ENCODE measurements around the gene MXD4. TPM values are rescaled to one million over a fixed set of nuclear protein-coding genes. Genes with fewer than 3 reads are reported as not detected.

The MXD4 gene
- total RNA-seq, 1 experiment from 2014 or later: 20.4 TPM

GRCh38 chr4:2277956-2278355 lies 16.0 kb upstream of the MXD4 start (continued):
- TF ChIP-seq FOXP4 (CRISPR knock-in tag; IDR thresholded peaks at IDR 0.05) (no peak), NFE2L1 (CRISPR knock-in tag; IDR thresholded peaks at IDR 0.05) (no peak)

GRCh38 chr4:2276581-2277325 lies 14.8 kb upstream of the MXD4 start:
- ChIA-PET CTCF (interaction anchor here (0.6 kb wide), 1 partner anchor 366 kb away, joined by 4 read pairs; no protein-coding TSS in a partner anchor), POLR2A (no interaction called here)
- Mint-ChIP-seq H3K36me3 (no peaks in the 10 kb centered on the region), H3K9me3 (no peaks in the 10 kb centered on the region), H3K4me1 (no peaks in the 10 kb centered on the region), H3K27ac (no peak overlapping the region), H3K4me3 (no peak overlapping the region), H3K27me3 (ENCODE audit: low read depth) (no peaks in the 10 kb centered on the region; the same call in 1 of the 2 replicates)
- no peak for DNase-seq (ENCODE audit: low spot score)
- ATAC-seq: no peak
- TF ChIP-seq ZNF512 (CRISPR knock-in tag; IDR thresholded peaks at IDR 0.05; ENCODE audit: borderline replicate concordance): no peak
- no peak for TF ChIP-seq FOXP1 (CRISPR knock-in tag; IDR thresholded peaks at IDR 0.05; ENCODE audit: borderline replicate concordance)
- no peak for TF ChIP-seq IRF1 (CRISPR knock-in tag; IDR thresholded peaks at IDR 0.05)
- no peak for TF ChIP-seq E2F5 (CRISPR knock-in tag; IDR thresholded peaks at IDR 0.05)
- TF ChIP-seq PRDM15 (CRISPR knock-in tag; IDR thresholded peaks at IDR 0.05): no peak
- no peak for TF ChIP-seq NR2C2 (CRISPR knock-in tag; IDR thresholded peaks at IDR 0.05)
- TF ChIP-seq E2F4 (CRISPR knock-in tag; IDR thresholded peaks at IDR 0.05; ENCODE audit: borderline replicate concordance, low read depth): no peak
- TF ChIP-seq ZNF232 (CRISPR knock-in tag; IDR thresholded peaks at IDR 0.05): no peak
- no peak for TF ChIP-seq ZNF219 (CRISPR knock-in tag; IDR thresholded peaks at IDR 0.05; ENCODE audit: borderline replicate concordance)
- no peak for TF ChIP-seq ZNF671 (CRISPR knock-in tag; IDR thresholded peaks at IDR 0.05)
- TF ChIP-seq NFE2L1 (CRISPR knock-in tag; IDR thresholded peaks at IDR 0.05): no peak
- no peak for TF ChIP-seq ZNF317 (CRISPR knock-in tag; IDR thresholded peaks at IDR 0.05; ENCODE audit: borderline replicate concordance, low read depth)
- TF ChIP-seq ZNF416 (CRISPR knock-in tag; IDR thresholded peaks at IDR 0.05): no peak
- no peak for TF ChIP-seq ELF4 (CRISPR knock-in tag; IDR thresholded peaks at IDR 0.05; ENCODE audit: low read depth)
- TF ChIP-seq STAT6 (CRISPR knock-in tag; conservative IDR thresholded peaks at IDR 0.05; ENCODE audit: low read depth): no peak
- TF ChIP-seq TP53 (CRISPR knock-in tag; IDR thresholded peaks at IDR 0.05): no peak
- no peak for TF ChIP-seq GRHL2 (CRISPR knock-in tag; IDR thresholded peaks at IDR 0.05; ENCODE audit: insufficient replicate concordance, severe bottlenecking)
- TF ChIP-seq FOXP4 (CRISPR knock-in tag; IDR thresholded peaks at IDR 0.05): no peak

Measured in WTC11 (cell line).